ENCODE measurements around the gene INTS4. TPM values are rescaled to one million over a fixed set of nuclear protein-coding genes. Genes with fewer than 3 reads are reported as not detected.
"Not testable (repeated sequence)": the region's sequence is repeated elsewhere in the genome, so short reads cannot be mapped to it uniquely, and the experiment has no call there.

INTS4 gene
- 86.7 and 88.7 TPM in 2 replicates for total RNA-seq (2022)
- Bru-seq, nascent RNA = percentile 82 among the genes with signal in this experiment
- BruChase-seq, experiment 1, labeled RNA remaining after a 2-hour chase = percentile 74 among the genes with signal in this experiment
- BruChase-seq, experiment 2, labeled RNA remaining after a 6-hour chase = percentile 75 among the genes with signal in this experiment
- long read RNA-seq, transcript INTS4-209 (23 exons, 3,156 nt) = major isoform, 106 of 151 reads
- long read RNA-seq, partial matches to known transcripts = 17 of 151 reads
- long read RNA-seq, other reads (novel, unspliced or antisense) = 21 of 151 reads

- TF ChIP-seq, protein P1, sequence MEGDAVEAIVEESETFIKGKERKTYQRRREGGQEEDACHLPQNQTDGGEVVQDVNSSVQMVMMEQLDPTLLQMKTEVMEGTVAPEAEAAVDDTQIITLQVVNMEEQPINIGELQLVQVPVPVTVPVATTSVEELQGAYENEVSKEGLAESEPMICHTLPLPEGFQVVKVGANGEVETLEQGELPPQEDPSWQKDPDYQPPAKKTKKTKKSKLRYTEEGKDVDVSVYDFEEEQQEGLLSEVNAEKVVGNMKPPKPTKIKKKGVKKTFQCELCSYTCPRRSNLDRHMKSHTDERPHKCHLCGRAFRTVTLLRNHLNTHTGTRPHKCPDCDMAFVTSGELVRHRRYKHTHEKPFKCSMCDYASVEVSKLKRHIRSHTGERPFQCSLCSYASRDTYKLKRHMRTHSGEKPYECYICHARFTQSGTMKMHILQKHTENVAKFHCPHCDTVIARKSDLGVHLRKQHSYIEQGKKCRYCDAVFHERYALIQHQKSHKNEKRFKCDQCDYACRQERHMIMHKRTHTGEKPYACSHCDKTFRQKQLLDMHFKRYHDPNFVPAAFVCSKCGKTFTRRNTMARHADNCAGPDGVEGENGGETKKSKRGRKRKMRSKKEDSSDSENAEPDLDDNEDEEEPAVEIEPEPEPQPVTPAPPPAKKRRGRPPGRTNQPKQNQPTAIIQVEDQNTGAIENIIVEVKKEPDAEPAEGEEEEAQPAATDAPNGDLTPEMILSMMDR (IDR thresholded peaks at IDR 0.05; ENCODE audit: insufficient read depth in 1 of 2, low read depth in 1 of 2, low read length in 1 of 2, severe bottlenecking in 1 of 2, unreplicated experiment in 1 of 2) = peak in 1 of 2 experiments; percentile 5
- Mint-ChIP-seq H3K4me1 (ENCODE audit: low read depth, unreplicated experiment) (peaks cover 12% of the 10 kb centered on the region), H3K36me3 (ENCODE audit: insufficient read depth, unreplicated experiment) (peaks cover 14% of the 10 kb centered on the region), H3K27ac (ENCODE audit: unreplicated experiment) (peak within 1 kb of the TSS; percentile 82), H3K4me3 (ENCODE audit: unreplicated experiment) (peak within 1 kb of the TSS; percentile 98), H3K9me3 (ENCODE audit: unreplicated experiment) (no peaks in the 10 kb centered on the region), H3K27me3 (ENCODE audit: insufficient read depth, unreplicated experiment) (no peaks in the 10 kb centered on the region)
- no peaks in the 10 kb centered on the region for H3K9me3 ChIP-seq
- ChIA-PET POLR2A (interaction anchor here (0.5 to 1.6 kb wide), 43 partner anchors 9 to 1076 kb away, joined by 3 to 26 read pairs (median 5); partner anchors contain the start of genes ALG8, CLNS1A, GAB2 and KCTD21), CTCF (interaction anchor here (0.5 to 1.7 kb wide), 23 partner anchors 9 to 1324 kb away, joined by 3 to 23 read pairs (median 4); partner anchors contain the start of gene NDUFC2)
- H3K27me3 ChIP-seq (replicated peaks; ENCODE audit: control insufficient read depth, insufficient read depth, low read length) = no peaks in the 10 kb centered on the region
- peaks cover 12% of the 10 kb centered on the region for H3K4me1 ChIP-seq
- BruUV-seq (replicated peaks) = no TSS peak
- intact Hi-C loops (cut with micrococcal nuclease; ENCODE audit: unreplicated experiment) = loop anchor here (1.0 to 2.0 kb wide), 4 partner anchors 36 to 358 kb away; partner anchors contain the start of genes CLNS1A and RSF1
- peak; percentile 100 for DNase-seq
- H3K4me3 ChIP-seq (ENCODE audit: low read depth, low read length) = peak within 1 kb of the TSS; percentile 74
- no peaks in the 10 kb centered on the region; the same call in 1 of the 2 replicates for H3K36me3 ChIP-seq (ENCODE audit: control insufficient read depth, insufficient read depth, low read length)
Measured at GRCh38 chr11:77994434-77995362, at the start of gene INTS4. Gene INTS4 (minus strand): TSS chr11:77994668. CDS start chr11:77994643, 25 bp downstream.

DNA sequence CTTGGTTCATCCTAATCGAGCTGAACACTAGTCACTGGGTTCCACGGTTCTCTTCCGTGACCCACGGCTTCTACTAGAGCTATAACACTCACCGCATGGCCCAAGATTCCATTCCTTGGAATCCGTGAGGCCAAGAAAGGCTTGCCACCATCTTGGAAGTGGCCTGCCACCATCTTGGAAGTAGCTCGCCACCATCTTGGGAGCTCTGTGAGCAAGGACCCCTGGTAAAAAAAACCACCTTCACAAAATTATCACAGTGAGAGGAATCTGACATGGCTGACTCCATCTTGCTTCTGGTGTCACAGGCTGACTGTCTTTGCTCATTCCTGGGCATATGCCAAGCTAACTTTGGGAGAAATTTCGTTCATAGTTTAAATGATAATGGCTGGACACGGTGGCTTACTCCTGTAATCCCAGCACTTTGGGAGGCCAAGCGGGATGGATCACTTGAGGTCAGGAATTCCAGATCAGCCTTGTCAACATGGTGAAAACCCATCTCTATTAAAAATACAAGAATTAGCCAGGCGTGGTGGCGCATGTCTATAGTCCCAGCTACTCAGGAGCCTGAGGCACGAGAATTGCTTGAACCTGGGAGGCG is 47.5 kb upstream of the INTS4 start:
- POLR2A ChIA-PET = interaction anchor here (0.6 kb wide), 1 partner anchor 237 kb away, joined by 7 read pairs; no protein-coding TSS in a partner anchor
- peaks cover 21% of the 10 kb centered on the region for H3K4me1 Mint-ChIP-seq (ENCODE audit: low read depth, unreplicated experiment)
- H3K4me3 ChIP-seq (ENCODE audit: low read depth, low read length) = no peak overlapping the region
- H3K9me3 ChIP-seq = no peaks in the 10 kb centered on the region
- no peak for DNase-seq
- no peaks in the 10 kb centered on the region for H3K27me3 ChIP-seq (replicated peaks; ENCODE audit: control insufficient read depth, insufficient read depth, low read length)
- TF ChIP-seq, protein P1 (IDR thresholded peaks at IDR 0.05; ENCODE audit: insufficient read depth in 1 of 2, low read depth in 1 of 2, low read length in 1 of 2, severe bottlenecking in 1 of 2, unreplicated experiment in 1 of 2) = no peak
- no peaks in the 10 kb centered on the region for H3K36me3 Mint-ChIP-seq (ENCODE audit: insufficient read depth, unreplicated experiment)
- CTCF ChIA-PET = interaction anchor here (1.1 kb wide), 1 partner anchor 47 kb away, joined by 4 read pairs; the partner anchor contains the start of gene INTS4
- intact Hi-C loops (cut with micrococcal nuclease; ENCODE audit: unreplicated experiment) = no loop called here
- no peaks in the 10 kb centered on the region for H3K9me3 Mint-ChIP-seq (ENCODE audit: unreplicated experiment)
- no TSS peak for BruUV-seq (replicated peaks)
- no peak overlapping the region for H3K27ac Mint-ChIP-seq (ENCODE audit: unreplicated experiment)
- H3K4me1 ChIP-seq = peaks cover 10% of the 10 kb centered on the region; the same call in 1 of the 2 replicates
- no peaks in the 10 kb centered on the region for H3K36me3 ChIP-seq (ENCODE audit: control insufficient read depth, insufficient read depth, low read length)
- H3K4me3 Mint-ChIP-seq (ENCODE audit: unreplicated experiment) = no peak overlapping the region
- no peaks in the 10 kb centered on the region for H3K27me3 Mint-ChIP-seq (ENCODE audit: insufficient read depth, unreplicated experiment)

- CTCF ChIA-PET = interaction anchor here (1.1 to 1.2 kb wide), 2 partner anchors 45 to 47 kb away, joined by 4 to 10 read pairs; partner anchors contain the start of gene INTS4
- H3K27me3 Mint-ChIP-seq (ENCODE audit: insufficient read depth, unreplicated experiment) = not testable (repeated sequence)
Measured at GRCh38 chr11:78041380-78041719, 46.9 kb upstream of the INTS4 start.

More at GRCh38 chr11:78041380-78041719, 46.9 kb upstream of the INTS4 start:
- BruUV-seq (replicated peaks); H3K27ac Mint-ChIP-seq (ENCODE audit: unreplicated experiment); H3K9me3 ChIP-seq; DNase-seq; H3K27me3 ChIP-seq (replicated peaks; ENCODE audit: control insufficient read depth, insufficient read depth, low read length); H3K36me3 Mint-ChIP-seq (ENCODE audit: insufficient read depth, unreplicated experiment); H3K4me3 Mint-ChIP-seq (ENCODE audit: unreplicated experiment); H3K4me3 ChIP-seq (ENCODE audit: low read depth, low read length); intact Hi-C loops (cut with micrococcal nuclease; ENCODE audit: unreplicated experiment); H3K9me3 Mint-ChIP-seq (ENCODE audit: unreplicated experiment); H3K36me3 ChIP-seq (ENCODE audit: control insufficient read depth, insufficient read depth, low read length); H3K4me1 ChIP-seq: not testable (repeated sequence)
- POLR2A ChIA-PET = interaction anchor here (0.6 kb wide), 1 partner anchor 237 kb away, joined by 7 read pairs; no protein-coding TSS in a partner anchor
- H3K4me1 Mint-ChIP-seq (ENCODE audit: low read depth, unreplicated experiment) = peaks cover 18% of the 10 kb centered on the region
